K562 (cell line): ENCODE measurements around the gene B3GALT4.

ENCODE experiments used
- GABPB1 ChIP-seq: sonication (generic); formaldehyde crosslinking; IDR thresholded peaks from 2 replicates; pipeline ENCODE4 v1.8.0; 2022; ENCODE audit warnings: mild to moderate bottlenecking, missing genetic modification reagents
- HDAC8 ChIP-seq: fragments of 450-650 bp; IDR thresholded peaks from 2 replicates; pipeline ENCODE4 v1.6.1; 2016; ENCODE audit warnings: mild to moderate bottlenecking, missing genetic modification characterization, moderate library complexity, missing compliant biosample characterization
- HNRNPK ChIP-seq: fragments of 200-400 bp; formaldehyde crosslinking; IDR thresholded peaks from one replicate; pipeline ENCODE4 v1.6.1; 2018; ENCODE audit warnings: mild to moderate bottlenecking, low read depth, low read length; ENCODE audit not compliant: poor library complexity, severe bottlenecking
- LARP7 ChIP-seq: fragments of 450-650 bp; IDR thresholded peaks from 2 replicates; pipeline ENCODE4 v1.6.1; 2016
- LEF1 ChIP-seq: fragments of 450-650 bp; IDR thresholded peaks from 2 replicates; pipeline ENCODE4 v1.6.1; 2016; ENCODE audit warnings: mild to moderate bottlenecking
- MAFF ChIP-seq: IDR thresholded peaks from 2 replicates; pipeline ENCODE4 v1.6.1; 2012; ENCODE audit warnings: low read length, improper control_type of control experiment
- MAZ ChIP-seq, 2 experiments: fragments of 450-650 bp in 1 of 2; sonication (generic) in 1 of 2; formaldehyde crosslinking; IDR thresholded peaks in 1 of 2; conservative IDR thresholded peaks in 1 of 2; 2 replicates each; pipeline versions ENCODE4 v1.4.0 to v1.5.0; 2020; ENCODE audit warnings: mild to moderate bottlenecking in 1 of 2, missing genetic modification reagents in 1 of 2
- POLR2A ChIP-seq: fragments of 450-650 bp; conservative IDR thresholded peaks from 2 replicates; pipeline ENCODE4 v1.6.1; 2016
- SMAD1 ChIP-seq: fragments of 150-350 bp; IDR thresholded peaks from 2 replicates; pipeline ENCODE4 v1.6.1; 2014; ENCODE audit warnings: low read length, low read depth; ENCODE audit not compliant: partially characterized antibody
- TGIF2 ChIP-seq: sonication (generic); formaldehyde crosslinking; IDR thresholded peaks from 2 replicates; pipeline ENCODE4 v1.8.1; 2022; ENCODE audit warnings: mild to moderate bottlenecking, missing genetic modification reagents, moderate library complexity
- TRIM24 ChIP-seq, 2 experiments: fragments of 450-650 bp; IDR thresholded peaks; 2 replicates each; pipeline ENCODE4 v1.6.1; 2016
- ZFX ChIP-seq: sonication (generic); formaldehyde crosslinking; IDR thresholded peaks from 2 replicates; pipeline ENCODE4 v1.8.0; 2022; ENCODE audit warnings: mild to moderate bottlenecking, missing genetic modification reagents, moderate library complexity
- ZNF184 ChIP-seq: sonication (generic); formaldehyde crosslinking; IDR thresholded peaks from 2 replicates; pipeline ENCODE4 v1.5.0; 2020; ENCODE audit warnings: missing genetic modification reagents
- TF ChIP-seq, protein P1 (sequence below), 3 experiments: IDR thresholded peaks in 2 of 3; conservative IDR thresholded peaks in 1 of 3; 2 replicates each; pipeline ENCODE4 v1.5.1; 2011 to 2012; ENCODE audit warnings: low read length in 3 of 3, mild to moderate bottlenecking in 3 of 3, control low read depth in 2 of 3, improper control_type of control experiment in 1 of 3, inconsistent platforms in 1 of 3, low read depth in 1 of 3, mixed read lengths in 1 of 3, moderate library complexity in 1 of 3; ENCODE audit not compliant: insufficient read depth in 2 of 3

DNA sequence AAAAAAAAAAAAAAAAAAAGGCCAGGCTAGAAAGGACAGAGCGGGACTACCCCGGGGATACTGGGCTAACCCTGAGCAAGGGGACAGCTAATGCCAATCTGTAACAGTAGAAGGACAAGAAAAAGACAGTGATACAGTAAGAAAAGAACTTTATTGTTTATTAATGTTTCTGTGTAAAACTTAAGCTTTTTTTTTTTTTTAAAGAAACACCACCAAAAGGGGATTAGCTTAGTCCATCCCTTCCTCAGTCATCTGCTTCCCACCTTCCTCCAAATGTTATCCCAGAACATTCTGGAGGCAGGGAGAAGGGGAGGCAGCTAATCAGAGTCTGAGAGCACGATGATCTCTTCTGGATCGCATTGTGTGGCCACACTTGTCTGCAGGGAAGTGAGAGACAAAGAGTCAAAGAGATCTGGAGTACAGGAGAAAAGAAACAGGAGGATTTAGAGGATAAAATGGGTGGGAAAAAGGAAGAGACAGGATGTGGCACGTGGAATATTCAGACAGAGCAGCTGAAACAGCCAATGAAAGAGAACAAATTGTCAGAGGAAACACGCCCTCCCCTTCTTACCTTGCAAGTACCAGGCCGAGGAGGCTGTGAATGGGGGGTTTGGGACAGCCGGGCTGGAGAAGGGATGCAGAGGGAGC is 41.6 kb downstream of the B3GALT4 start:
- no peak; the same call in 1 of the 2 replicates for TF ChIP-seq ZFX (CRISPR knock-in tag)
- no peak for TF ChIP-seq GABPB1
- TF ChIP-seq HDAC8: no peak
- no peak; a peak in 1 of 4 replicates for TF ChIP-seq TRIM24 (IDR thresholded peaks at IDR 0.05)
- no peak for TF ChIP-seq MAFF
- no peak for TF ChIP-seq MAZ (CRISPR knock-in tag; conservative IDR thresholded peaks at IDR 0.05 in 1 of 2, IDR thresholded peaks at IDR 0.05 in 1 of 2)
- TF ChIP-seq SMAD1: no peak
- 0 out of 2 replicates have a peak, but pooled peaks have one; percentile 37 for TF ChIP-seq LARP7
- no peak for TF ChIP-seq ZNF184
- no peak for TF ChIP-seq HNRNPK
- TF ChIP-seq POLR2A: no peak
- no peak for TF ChIP-seq TGIF2 (CRISPR knock-in tag)
- TF ChIP-seq, protein P1, sequence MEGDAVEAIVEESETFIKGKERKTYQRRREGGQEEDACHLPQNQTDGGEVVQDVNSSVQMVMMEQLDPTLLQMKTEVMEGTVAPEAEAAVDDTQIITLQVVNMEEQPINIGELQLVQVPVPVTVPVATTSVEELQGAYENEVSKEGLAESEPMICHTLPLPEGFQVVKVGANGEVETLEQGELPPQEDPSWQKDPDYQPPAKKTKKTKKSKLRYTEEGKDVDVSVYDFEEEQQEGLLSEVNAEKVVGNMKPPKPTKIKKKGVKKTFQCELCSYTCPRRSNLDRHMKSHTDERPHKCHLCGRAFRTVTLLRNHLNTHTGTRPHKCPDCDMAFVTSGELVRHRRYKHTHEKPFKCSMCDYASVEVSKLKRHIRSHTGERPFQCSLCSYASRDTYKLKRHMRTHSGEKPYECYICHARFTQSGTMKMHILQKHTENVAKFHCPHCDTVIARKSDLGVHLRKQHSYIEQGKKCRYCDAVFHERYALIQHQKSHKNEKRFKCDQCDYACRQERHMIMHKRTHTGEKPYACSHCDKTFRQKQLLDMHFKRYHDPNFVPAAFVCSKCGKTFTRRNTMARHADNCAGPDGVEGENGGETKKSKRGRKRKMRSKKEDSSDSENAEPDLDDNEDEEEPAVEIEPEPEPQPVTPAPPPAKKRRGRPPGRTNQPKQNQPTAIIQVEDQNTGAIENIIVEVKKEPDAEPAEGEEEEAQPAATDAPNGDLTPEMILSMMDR (IDR thresholded peaks at IDR 0.05 in 2 of 3, conservative IDR thresholded peaks at IDR 0.05 in 1 of 3; ENCODE audit: insufficient read depth in 2 of 3, low read depth in 1 of 3, low read length in 3 of 3): 0 out of 6 replicates have a peak, but pooled peaks of 1 of the 3 experiments have one; percentile 2
- no peak for TF ChIP-seq LEF1
